ENCODE results near the gene MINDY4. TPM values are rescaled to one million over a fixed set of nuclear protein-coding genes. Genes with fewer than 3 reads are reported as not detected.

MINDY4 gene
- polyA plus RNA-seq, 1 experiment: 2.3 TPM

DNA sequence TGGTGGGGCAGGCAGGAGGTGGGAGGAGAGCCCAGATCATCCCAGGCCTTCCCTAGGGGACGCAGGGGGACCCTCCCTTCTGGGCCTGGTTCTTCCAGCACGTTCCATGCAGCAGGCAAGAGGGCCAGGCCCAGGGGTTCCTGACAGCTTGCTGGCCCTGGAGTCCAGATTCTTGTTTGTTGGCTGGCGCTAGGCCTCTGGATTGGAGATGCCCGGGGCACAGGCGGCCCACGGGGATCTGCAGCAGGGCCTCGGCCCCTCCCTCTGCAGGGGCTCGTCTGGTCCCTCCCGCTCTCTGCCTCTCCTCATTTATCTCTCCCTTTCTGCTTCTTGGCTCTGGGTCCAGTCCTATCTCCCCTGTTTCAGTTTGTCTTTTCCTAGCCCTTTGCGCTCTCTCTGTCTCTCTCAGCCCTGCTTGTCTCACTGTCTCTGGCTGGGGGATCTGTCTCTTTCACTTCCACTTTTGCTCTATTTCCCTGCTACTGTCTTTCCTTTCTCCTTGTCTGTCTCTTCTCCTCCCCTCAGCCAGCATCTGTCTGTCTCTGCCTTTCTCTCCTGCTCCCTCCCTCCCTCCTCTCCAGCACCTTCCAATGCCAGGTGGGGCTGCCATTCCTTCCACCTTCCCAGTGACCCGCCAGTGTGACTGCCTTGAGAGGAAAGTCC lies 139.3 kb downstream of the MINDY4 start:
- DNase-seq (ENCODE audit: low read depth): no peak
- H3K4me3 ChIP-seq (ENCODE audit: low read depth, low read length): no peak overlapping the region
- no peaks in the 10 kb centered on the region for H3K36me3 ChIP-seq (ENCODE audit: control insufficient read depth, insufficient read depth, low read length)
- no peak for TF ChIP-seq CTCF (IDR thresholded peaks at IDR 0.05; ENCODE audit: insufficient read depth, low read depth, low read length)
- H3K27me3 ChIP-seq (ENCODE audit: control insufficient read depth, insufficient read depth, low read length): no peaks in the 10 kb centered on the region; the same call in 1 of the 2 replicates
- ChIA-PET POLR2A (no interaction called here), CTCF (no interaction called here)

DNA sequence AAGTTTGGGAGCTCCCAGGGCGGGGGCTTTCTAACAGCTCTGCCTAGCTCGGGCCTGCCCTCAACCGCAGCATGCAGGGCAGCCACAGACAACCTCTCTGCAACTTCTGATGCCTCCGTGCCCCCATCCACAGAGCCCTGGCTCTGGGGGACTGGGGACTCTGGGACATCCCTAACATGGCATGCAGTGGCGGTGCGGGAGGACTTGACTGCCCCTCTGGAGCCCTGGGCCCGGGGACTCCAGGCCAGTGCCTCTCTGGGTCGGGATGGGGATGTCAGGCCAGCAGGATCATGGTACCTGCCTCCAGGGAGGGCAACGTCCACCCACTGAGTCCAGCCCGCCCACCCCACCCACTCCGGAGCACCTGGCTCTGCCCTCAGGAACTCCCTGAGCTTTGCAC lies 139.9 kb downstream of the MINDY4 start:
- Histone ChIP-seq H3K36me3 (ENCODE audit: control insufficient read depth, insufficient read depth, low read length) (no peaks in the 10 kb centered on the region), H3K4me3 (ENCODE audit: low read depth, low read length) (no peak overlapping the region), H3K27me3 (ENCODE audit: control insufficient read depth, insufficient read depth, low read length) (no peaks in the 10 kb centered on the region; the same call in 1 of the 2 replicates)
- no peak for DNase-seq (ENCODE audit: low read depth)
- TF ChIP-seq CTCF (IDR thresholded peaks at IDR 0.05; ENCODE audit: insufficient read depth, low read depth, low read length): no peak
- ChIA-PET CTCF (no interaction called here), POLR2A (no interaction called here)

- H3K27me3 ChIP-seq (ENCODE audit: control insufficient read depth, insufficient read depth, low read length): no peaks in the 10 kb centered on the region; the same call in 1 of the 2 replicates
- DNase-seq (ENCODE audit: low read depth): no peak
- TF ChIP-seq CTCF (IDR thresholded peaks at IDR 0.05; ENCODE audit: insufficient read depth, low read depth, low read length): no peak
- H3K36me3 ChIP-seq (ENCODE audit: control insufficient read depth, insufficient read depth, low read length): no peaks in the 10 kb centered on the region
- ChIA-PET CTCF (no interaction called here), POLR2A (no interaction called here)
- no peak within 1 kb of the TSS for H3K4me3 ChIP-seq (ENCODE audit: low read depth, low read length)
Measured at GRCh38 chr7:30911561-30911969, 140.3 kb downstream of the MINDY4 start, which contains the start of gene AQP1. Gene AQP1, plus strand, starts transcription at chr7:30911853. Its CDS starts 57 bp downstream, at chr7:30911910.

- ChIA-PET POLR2A (no interaction called here), CTCF (interaction anchor here (2.0 kb wide), 1 partner anchor 27 kb away, joined by 5 read pairs; no protein-coding TSS in a partner anchor)
- no peak overlapping the region for H3K4me3 ChIP-seq (ENCODE audit: low read depth, low read length)
- H3K27me3 ChIP-seq (ENCODE audit: control insufficient read depth, insufficient read depth, low read length): no peaks in the 10 kb centered on the region; the same call in 1 of the 2 replicates
- TF ChIP-seq CTCF (IDR thresholded peaks at IDR 0.05; ENCODE audit: insufficient read depth, low read depth, low read length): no peak
- DNase-seq (ENCODE audit: low read depth): no peak
- no peaks in the 10 kb centered on the region for H3K36me3 ChIP-seq (ENCODE audit: control insufficient read depth, insufficient read depth, low read length)
Measured at GRCh38 chr7:30912021-30912730, 141.0 kb downstream of the MINDY4 start.

GRCh38 chr7:30912731-30912985 lies 141.4 kb downstream of the MINDY4 start:
- DNase-seq (ENCODE audit: low read depth): no peak
- TF ChIP-seq CTCF (IDR thresholded peaks at IDR 0.05; ENCODE audit: insufficient read depth, low read depth, low read length): no peak
- H3K36me3 ChIP-seq (ENCODE audit: control insufficient read depth, insufficient read depth, low read length): no peaks in the 10 kb centered on the region
- H3K4me3 ChIP-seq (ENCODE audit: low read depth, low read length): no peak overlapping the region
- ChIA-PET POLR2A (no interaction called here), CTCF (interaction anchor here (0.7 to 2.0 kb wide), 2 partner anchors 26 to 87 kb away, joined by 3 to 5 read pairs; no protein-coding TSS in a partner anchor)
- H3K27me3 ChIP-seq (ENCODE audit: control insufficient read depth, insufficient read depth, low read length): no peaks in the 10 kb centered on the region; the same call in 1 of the 2 replicates

All from BJ (cell line).